ENCODE data around the gene KLHDC9. TPM values are rescaled to one million over a fixed set of nuclear protein-coding genes. Genes with fewer than 3 reads are reported as not detected.

KLHDC9 gene
- total and polyA plus RNA-seq, 2 donors (not counting 1 experiment from before 2014, with no cell fraction given), result 1.6 to 2.7 TPM

- H3K9ac ChIP-seq (ENCODE audit: low read length), result no peak overlapping the region
- CTCF ChIA-PET, result no interaction called here
- 0% methylated on average over 1 of the region's 1 CpG for WGBS (ENCODE audit: insufficient coverage)
- no peaks in the 10 kb centered on the region for H3K9me3 ChIP-seq (ENCODE audit: control extremely low read depth in 1 of 3, control insufficient read depth in 2 of 3, insufficient read depth in 1 of 3, low read length in 2 of 3)
- H3K27ac Mint-ChIP-seq, result no peak overlapping the region
- no peaks in the 10 kb centered on the region for H3K27me3 Mint-ChIP-seq
- peaks cover 97% of the 10 kb centered on the region for H3K79me2 ChIP-seq (ENCODE audit: control insufficient read depth, insufficient read depth, low read length)
- H2AFZ ChIP-seq (ENCODE audit: insufficient read depth, low read depth, low read length, poor library complexity, severe bottlenecking), result no peak overlapping the region
- no peak overlapping the region for H3K4me2 ChIP-seq (replicated peaks; ENCODE audit: low read depth, low read length, poor library complexity, severe bottlenecking)
- TF ChIP-seq EZH2 (IDR thresholded peaks at IDR 0.05; ENCODE audit: borderline replicate concordance, insufficient read depth, low read depth, low read length, poor library complexity, severe bottlenecking), result no peak
- TF ChIP-seq CTCF (IDR thresholded peaks at IDR 0.05), result no peak
- peaks cover 25 to 30% of the 10 kb centered on the region in 2 donors for H3K4me1 ChIP-seq (ENCODE audit: control insufficient read depth in 2 of 2, insufficient read depth in 2 of 2, low read length in 2 of 2)
- no peak overlapping the region for H3K27ac ChIP-seq (ENCODE audit: low read length in 2 of 2)
- DNase-seq, result no peak
- ATAC-seq (ENCODE audit: low read depth), result no peak
- H3K4me3 ChIP-seq (ENCODE audit: control extremely low read depth in 1 of 5, extremely low read depth in 1 of 5, insufficient read depth in 1 of 5, low read depth in 2 of 5, low read length in 4 of 5), result no peak overlapping the region
- no peaks in the 10 kb centered on the region for H3K9me3 Mint-ChIP-seq (ENCODE audit: insufficient read depth)
- peaks cover 11 to 15% of the 10 kb centered on the region in 2 experiments for H3K36me3 ChIP-seq (replicated peaks in 1 of 2; ENCODE audit: control extremely low read depth in 1 of 2, control insufficient read depth in 1 of 2, extremely low read depth in 1 of 2, insufficient read depth in 2 of 2, low read length in 1 of 2)
- peaks cover 27% of the 10 kb centered on the region for H4K20me1 ChIP-seq (ENCODE audit: control insufficient read depth, insufficient read depth, low read length, poor library complexity, severe bottlenecking)
- peaks cover 56% of the 10 kb centered on the region for H3K4me1 Mint-ChIP-seq
- intact Hi-C loops (cut with micrococcal nuclease), result no loop called here
- H3K27me3 ChIP-seq (replicated peaks in 1 of 4; ENCODE audit: control extremely low read depth in 1 of 4, control insufficient read depth in 3 of 4, insufficient read depth in 4 of 4, low read length in 3 of 4), result no peaks in the 10 kb centered on the region
- POLR2A ChIA-PET, result no interaction called here
- H3K4me3 Mint-ChIP-seq, result no peak overlapping the region
These were observed 15.8 kb downstream of the KLHDC9 start for GRCh38 chr1:161113915-161114314.

- Histone ChIP-seq H3K9me3 (ENCODE audit: control extremely low read depth in 1 of 3, control insufficient read depth in 2 of 3, insufficient read depth in 1 of 3, low read length in 2 of 3) (no peaks in the 10 kb centered on the region), H3K4me3 (ENCODE audit: control extremely low read depth in 1 of 5, extremely low read depth in 1 of 5, insufficient read depth in 1 of 5, low read depth in 2 of 5, low read length in 4 of 5) (no peak overlapping the region), H3K9ac (ENCODE audit: low read length) (no peak overlapping the region), H4K20me1 (ENCODE audit: control insufficient read depth, insufficient read depth, low read length, poor library complexity, severe bottlenecking) (peaks cover 27% of the 10 kb centered on the region), H3K36me3 (replicated peaks in 1 of 2; ENCODE audit: control extremely low read depth in 1 of 2, control insufficient read depth in 1 of 2, extremely low read depth in 1 of 2, insufficient read depth in 2 of 2, low read length in 1 of 2) (peaks cover 11 to 13% of the 10 kb centered on the region in 2 experiments), H2AFZ (ENCODE audit: insufficient read depth, low read depth, low read length, poor library complexity, severe bottlenecking) (no peak overlapping the region), H3K27ac (ENCODE audit: low read length in 2 of 2) (no peak overlapping the region), H3K27me3 (replicated peaks in 1 of 4; ENCODE audit: control extremely low read depth in 1 of 4, control insufficient read depth in 3 of 4, insufficient read depth in 4 of 4, low read length in 3 of 4) (no peaks in the 10 kb centered on the region), H3K4me1 (ENCODE audit: control insufficient read depth in 2 of 2, insufficient read depth in 2 of 2, low read length in 2 of 2) (peaks cover 31 to 36% of the 10 kb centered on the region in 2 donors), H3K79me2 (ENCODE audit: control insufficient read depth, insufficient read depth, low read length) (peaks cover 98% of the 10 kb centered on the region), H3K4me2 (replicated peaks; ENCODE audit: low read depth, low read length, poor library complexity, severe bottlenecking) (no peak overlapping the region)
- DNase-seq (no peak), ATAC-seq (ENCODE audit: low read depth) (no peak)
- no peak for TF ChIP-seq CTCF (IDR thresholded peaks at IDR 0.05)
- TF ChIP-seq EZH2 (IDR thresholded peaks at IDR 0.05; ENCODE audit: borderline replicate concordance, insufficient read depth, low read depth, low read length, poor library complexity, severe bottlenecking), result no peak
- Mint-ChIP-seq H3K4me3 (no peak overlapping the region), H3K27me3 (no peaks in the 10 kb centered on the region), H3K27ac (no peak overlapping the region), H3K9me3 (ENCODE audit: insufficient read depth) (no peaks in the 10 kb centered on the region), H3K4me1 (peaks cover 61% of the 10 kb centered on the region)
- WGBS (ENCODE audit: insufficient coverage), result no CpG with 5 or more reads among the region's 2 CpGs
- intact Hi-C loops (cut with micrococcal nuclease), result no loop called here
- ChIA-PET POLR2A (no interaction called here), CTCF (no interaction called here)
These were observed 16.4 kb downstream of the KLHDC9 start for GRCh38 chr1:161114556-161114955.
